Frontal cortex (tissue), 4 donors: ENCODE measurements around the gene CELF2. TPM values are rescaled to one million over a fixed set of nuclear protein-coding genes. Genes with fewer than 3 reads are reported as not detected.
A peak's percentile ranks its signal among the peaks of the same experiment; 100 is the strongest.

ENCODE experiments used
- DNase-seq, 2 donors: peaks; one replicate each; pipeline ENCODE4 v3.0.0; 2012; ENCODE audit warnings: low spot score in 2 of 2
- FAIRE-seq: peaks from 2 replicates; lab custom pipeline; 2012; peaks lifted over from hg19 to GRCh38; lab: Jason Lieb, UNC
- total RNA-seq: library from RNA; depleted of rRNA; stranded (reverse); fragments of >200 nt; gene quantifications from one replicate; pipeline ENCODE4 v1.2.3, GENCODE V29; 2014
- donor health status: control.
- donor health status: control.
- donor health status: control.

Gene CELF2
- total RNA-seq, 1 donor from 2014 or later: 129 TPM

- FAIRE-seq (no peak), DNase-seq (no peak)
Measured at GRCh38 chr10:11231285-11231684, 213.6 kb downstream of the CELF2 start.

GRCh38 chr10:11232222-11232961, 214.7 kb downstream of the CELF2 start:
- DNase-seq (no peak), FAIRE-seq (no peak)

- DNase-seq (no peak), FAIRE-seq (no peak)
Measured at GRCh38 chr10:11234857-11235531, 217.3 kb downstream of the CELF2 start.

- no peak for DNase-seq
- no peak for FAIRE-seq
Measured at GRCh38 chr10:11235771-11236170, 218.1 kb downstream of the CELF2 start.

GRCh38 chr10:11236234-11236633, 218.6 kb downstream of the CELF2 start:
- DNase-seq (no peak), FAIRE-seq (no peak)

GRCh38 chr10:11237571-11237970, 219.9 kb downstream of the CELF2 start:
- FAIRE-seq (no peak), DNase-seq (no peak)

GRCh38 chr10:11238893-11239292, 221.2 kb downstream of the CELF2 start:
- DNase-seq (no peak), FAIRE-seq (no peak)

GRCh38 chr10:11240641-11241040, 223.0 kb downstream of the CELF2 start:
- FAIRE-seq (no peak), DNase-seq (no peak)

GRCh38 chr10:11242443-11243387, 225.0 kb downstream of the CELF2 start:
- DNase-seq: peak in 1 of 2 donors; percentile 27
- no peak for FAIRE-seq

- DNase-seq (no peak), FAIRE-seq (no peak)
Measured at GRCh38 chr10:11243425-11244222, 226.0 kb downstream of the CELF2 start.

GRCh38 chr10:11245095-11245479, 227.4 kb downstream of the CELF2 start:
- no peak for FAIRE-seq
- no peak for DNase-seq

GRCh38 chr10:11245510-11245909, 227.8 kb downstream of the CELF2 start:
- DNase-seq (no peak), FAIRE-seq (no peak)

GRCh38 chr10:11245981-11246590, 228.4 kb downstream of the CELF2 start:
- DNase-seq: no peak
- FAIRE-seq: no peak

GRCh38 chr10:11246752-11247467, 229.2 kb downstream of the CELF2 start:
- DNase-seq (no peak), FAIRE-seq (no peak)

GRCh38 chr10:11249152-11249807, 231.6 kb downstream of the CELF2 start:
- DNase-seq (no peak), FAIRE-seq (no peak)

- no peak for DNase-seq
- no peak for FAIRE-seq
Measured at GRCh38 chr10:11249808-11250195, 232.1 kb downstream of the CELF2 start.

GRCh38 chr10:11250304-11250703, 232.6 kb downstream of the CELF2 start:
- FAIRE-seq: no peak

GRCh38 chr10:11252887-11253286, 235.2 kb downstream of the CELF2 start:
- no peak for FAIRE-seq

More at GRCh38 chr10:11250304-11250703, 232.6 kb downstream of the CELF2 start:
- DNase-seq: no peak

More at GRCh38 chr10:11252887-11253286, 235.2 kb downstream of the CELF2 start:
- no peak for DNase-seq
